Hepatocyte (in vitro differentiated cells): ENCODE measurements around the gene HSF5. TPM values are rescaled to one million over a fixed set of nuclear protein-coding genes. Genes with fewer than 3 reads are reported as not detected.
A peak's percentile ranks its signal among the peaks of the same experiment; 100 is the strongest.

ENCODE experiments used
- DNase-seq: peaks from one replicate; pipeline ENCODE4 v3.0.0-alpha.2; 2016; ENCODE audit warnings: low spot score
- H2AFZ ChIP-seq: fragments of 200-600 bp; sonication (generic); 2 replicates; pipeline ENCODE4 v1.6.0; 2016; ENCODE audit warnings: antibody characterized with exemption, mild to moderate bottlenecking
- H3K27ac ChIP-seq: fragments of 200-600 bp; sonication (generic); 2 replicates; pipeline ENCODE4 v1.5.1; 2016; ENCODE audit warnings: mild to moderate bottlenecking
- H3K27me3 ChIP-seq: fragments of 200-600 bp; sonication (generic); 2 replicates; pipeline ENCODE4 v1.6.1; 2016
- H3K36me3 ChIP-seq: fragments of 200-600 bp; sonication (generic); replicated peaks from 2 replicates; pipeline ENCODE4 v1.5.1; 2016; ENCODE audit warnings: low read depth; ENCODE audit not compliant: insufficient read depth
- H3K4me1 ChIP-seq: fragments of 200-600 bp; sonication (generic); 2 replicates; pipeline ENCODE4 v1.5.1; 2016; ENCODE audit warnings: mild to moderate bottlenecking, moderate library complexity; ENCODE audit not compliant: insufficient read depth
- H3K4me2 ChIP-seq: fragments of 200-600 bp; sonication (generic); 2 replicates; pipeline ENCODE4 v1.6.0; 2016
- H3K4me3 ChIP-seq: fragments of 200-600 bp; sonication (generic); 2 replicates; pipeline ENCODE4 v1.5.1; 2016; ENCODE audit warnings: mild to moderate bottlenecking
- H3K79me2 ChIP-seq: fragments of 200-600 bp; sonication (generic); 2 replicates; pipeline ENCODE4 v1.6.0; 2017; ENCODE audit warnings: mild to moderate bottlenecking
- H3K9me2 ChIP-seq: fragments of 200-600 bp; sonication (generic); replicated peaks from 2 replicates; pipeline ENCODE4 v1.6.0; 2017; ENCODE audit warnings: mild to moderate bottlenecking; ENCODE audit not compliant: insufficient read depth
- H3K9me3 ChIP-seq: fragments of 200-600 bp; sonication (generic); 2 replicates; pipeline ENCODE4 v1.5.1; 2016; ENCODE audit warnings: low read depth, mild to moderate bottlenecking
- H4K20me1 ChIP-seq: fragments of 200-600 bp; sonication (generic); 2 replicates; pipeline ENCODE4 v1.6.0; 2016; ENCODE audit warnings: mild to moderate bottlenecking; ENCODE audit not compliant: insufficient read depth, poor library complexity, severe bottlenecking
- EZH2 ChIP-seq: fragments of 200-600 bp; sonication (generic); IDR thresholded peaks from 2 replicates; pipeline ENCODE4 v1.6.1; 2016; ENCODE audit warnings: antibody characterized with exemption, mild to moderate bottlenecking, borderline replicate concordance
- EZH2phosphoT487 ChIP-seq: fragments of 200-600 bp; sonication (generic); IDR thresholded peaks from one replicate; pipeline ENCODE4 v1.6.1; 2018; ENCODE audit warnings: antibody characterized with exemption, mild to moderate bottlenecking, low read depth, moderate library complexity; ENCODE audit not compliant: unreplicated experiment, severe bottlenecking
- WGBS: methylation state at CpG from one replicate; pipeline ENCODE4 v1.1.6; 2016; ENCODE audit warnings: low lambda C conversion rate; ENCODE audit errors: missing lambda C conversion rate; 5-methylcytosine and 5-hydroxymethylcytosine counted together
- polyA plus RNA-seq: library from polyadenylated mRNA; unstranded; fragments of >200 nt; fragmentation: Nextera tagmentation; extraction: Ambion mirVana; gene quantifications from 2 replicates; pipeline ENCODE4 v1.2.1, GENCODE V29; 2016
- total RNA-seq: library from RNA; depleted of rRNA; stranded (reverse); fragments of >200 nt; gene quantifications from 2 replicates; pipeline ENCODE4 v1.2.3, GENCODE V29; 2014
- TF ChIP-seq, protein P1 (sequence below): fragments of 200-600 bp; sonication (generic); IDR thresholded peaks from 2 replicates; pipeline ENCODE4 v1.5.1; 2016; ENCODE audit warnings: antibody characterized with exemption, mild to moderate bottlenecking; ENCODE audit not compliant: poor library complexity

Gene HSF5
- total and polyA plus RNA-seq, 2 experiments from 2014 or later = 0.03 TPM; not detected in 1

DNA sequence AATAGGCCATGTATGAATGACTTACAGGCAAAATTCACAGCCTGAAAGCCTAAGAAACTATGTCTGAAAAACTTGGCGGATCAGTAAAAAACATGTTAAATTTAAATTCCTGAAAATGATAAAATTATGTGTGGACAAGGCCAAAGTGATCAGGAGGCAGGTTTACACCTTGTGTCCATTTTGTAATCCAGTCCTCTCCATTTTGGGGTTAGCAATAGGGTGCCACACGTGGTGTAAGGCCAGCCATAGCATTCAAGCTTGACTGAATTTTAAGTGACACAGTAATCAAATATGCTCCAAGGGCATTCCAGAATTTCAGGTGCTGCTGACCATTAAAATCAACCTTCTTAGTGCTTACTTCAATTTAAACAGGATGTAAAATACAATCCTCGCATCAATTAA is 73.6 kb downstream of the HSF5 start:
- Histone ChIP-seq H3K27ac (no peak overlapping the region), H3K79me2 (peaks cover 74% of the 10 kb centered on the region)
- WGBS = 59% methylated on average over 3 of the region's 3 CpGs

DNA sequence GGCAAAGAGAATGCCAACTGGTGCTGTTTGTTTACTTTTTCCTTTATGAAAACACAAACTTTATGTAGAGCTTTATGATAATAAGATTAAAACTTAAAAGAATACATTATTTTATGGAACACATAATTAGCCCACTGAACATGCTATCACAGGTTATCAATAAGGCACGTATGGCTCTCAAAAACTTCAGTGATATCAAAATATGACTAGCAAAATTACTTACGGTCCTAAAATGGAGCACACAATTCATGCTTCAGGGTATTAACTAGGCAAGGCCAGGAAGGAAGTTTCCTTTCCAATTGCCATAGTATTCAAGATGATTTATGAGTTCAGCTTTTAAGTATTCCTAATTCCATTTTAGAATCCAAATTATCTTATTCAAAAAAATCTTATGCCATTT is 74.5 kb downstream of the HSF5 start:
- TF ChIP-seq, protein P1, sequence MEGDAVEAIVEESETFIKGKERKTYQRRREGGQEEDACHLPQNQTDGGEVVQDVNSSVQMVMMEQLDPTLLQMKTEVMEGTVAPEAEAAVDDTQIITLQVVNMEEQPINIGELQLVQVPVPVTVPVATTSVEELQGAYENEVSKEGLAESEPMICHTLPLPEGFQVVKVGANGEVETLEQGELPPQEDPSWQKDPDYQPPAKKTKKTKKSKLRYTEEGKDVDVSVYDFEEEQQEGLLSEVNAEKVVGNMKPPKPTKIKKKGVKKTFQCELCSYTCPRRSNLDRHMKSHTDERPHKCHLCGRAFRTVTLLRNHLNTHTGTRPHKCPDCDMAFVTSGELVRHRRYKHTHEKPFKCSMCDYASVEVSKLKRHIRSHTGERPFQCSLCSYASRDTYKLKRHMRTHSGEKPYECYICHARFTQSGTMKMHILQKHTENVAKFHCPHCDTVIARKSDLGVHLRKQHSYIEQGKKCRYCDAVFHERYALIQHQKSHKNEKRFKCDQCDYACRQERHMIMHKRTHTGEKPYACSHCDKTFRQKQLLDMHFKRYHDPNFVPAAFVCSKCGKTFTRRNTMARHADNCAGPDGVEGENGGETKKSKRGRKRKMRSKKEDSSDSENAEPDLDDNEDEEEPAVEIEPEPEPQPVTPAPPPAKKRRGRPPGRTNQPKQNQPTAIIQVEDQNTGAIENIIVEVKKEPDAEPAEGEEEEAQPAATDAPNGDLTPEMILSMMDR = no peak
- TF ChIP-seq EZH2 (no peak), EZH2phosphoT487 (no peak)
- Histone ChIP-seq H3K4me3 (peak overlapping the region; percentile 20), H3K4me2 (peak overlapping the region; percentile 71), H3K27ac (no peak overlapping the region), H3K9me2 (no peaks in the 10 kb centered on the region), H3K4me1 (no peaks in the 10 kb centered on the region), H3K36me3 (no peaks in the 10 kb centered on the region), H3K27me3 (no peaks in the 10 kb centered on the region), H2AFZ (no peak overlapping the region), H3K79me2 (peaks cover 83% of the 10 kb centered on the region), H4K20me1 (no peaks in the 10 kb centered on the region), H3K9me3 (no peaks in the 10 kb centered on the region)
- 47% methylated on average over 2 of the region's 2 CpGs for WGBS
- no peak for DNase-seq

More for the DNA sequence above, 73.6 kb downstream of the HSF5 start:
- H3K4me3 ChIP-seq = peak overlapping the region; percentile 62
- no peak overlapping the region for H2AFZ ChIP-seq
- H3K36me3 ChIP-seq = no peaks in the 10 kb centered on the region
- H3K27me3 ChIP-seq = no peaks in the 10 kb centered on the region
- H3K4me2 ChIP-seq = peak overlapping the region; percentile 71
- no peaks in the 10 kb centered on the region for H3K4me1 ChIP-seq
- TF ChIP-seq EZH2 (no peak), EZH2phosphoT487 (no peak)
- TF ChIP-seq, protein P1 = no peak
- H4K20me1 ChIP-seq = no peaks in the 10 kb centered on the region
- H3K9me3 ChIP-seq = no peaks in the 10 kb centered on the region
- DNase-seq = no peak
- H3K9me2 ChIP-seq = no peaks in the 10 kb centered on the region

DNA sequence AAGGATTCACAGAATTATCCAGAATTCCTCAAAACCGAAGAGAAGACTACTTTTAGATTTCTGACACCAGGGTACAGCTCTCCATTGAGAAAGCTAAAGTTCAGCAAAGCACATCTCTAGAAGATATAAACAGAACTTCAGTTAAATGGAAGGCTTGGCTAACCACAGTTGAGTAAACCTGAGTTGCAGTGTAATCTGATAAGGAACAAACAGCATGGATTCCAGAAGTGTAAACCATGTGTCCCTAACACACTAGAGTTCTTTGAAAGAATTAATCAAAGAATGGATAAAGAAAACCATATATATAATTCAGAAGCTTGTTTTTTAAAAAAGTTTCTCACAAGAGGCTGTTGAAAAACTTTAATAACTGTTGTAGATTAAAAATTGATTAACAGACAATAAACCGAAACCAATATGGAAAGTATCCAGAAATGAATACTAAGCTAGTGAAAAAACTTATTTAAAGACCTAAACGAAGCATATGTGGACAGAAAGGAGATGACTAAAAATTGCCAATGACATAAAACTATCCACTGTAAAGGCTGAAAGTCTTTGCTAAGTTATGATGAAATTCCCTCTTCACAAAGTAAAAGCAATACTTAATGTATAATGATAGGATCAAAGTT is 75.1 kb downstream of the HSF5 start:
- Histone ChIP-seq H3K27me3 (no peaks in the 10 kb centered on the region), H3K4me2 (peak overlapping the region; percentile 71), H3K4me1 (no peaks in the 10 kb centered on the region), H2AFZ (no peak overlapping the region), H3K9me2 (no peaks in the 10 kb centered on the region), H3K79me2 (peaks cover 89% of the 10 kb centered on the region), H3K36me3 (no peaks in the 10 kb centered on the region), H3K4me3 (peak overlapping the region; percentile 20), H4K20me1 (no peaks in the 10 kb centered on the region), H3K27ac (peak overlapping the region; percentile 1), H3K9me3 (no peaks in the 10 kb centered on the region)
- TF ChIP-seq EZH2phosphoT487 (no peak), EZH2 (no peak)
- TF ChIP-seq, protein P1 = no peak
- DNase-seq = no peak
- 41% methylated on average over 3 of the region's 3 CpGs for WGBS
